Measurements from ENCODE around the gene SYT11. TPM values are rescaled to one million over a fixed set of nuclear protein-coding genes. Genes with fewer than 3 reads are reported as not detected.
A peak's percentile ranks its signal among the peaks of the same experiment; 100 is the strongest.

The SYT11 gene
- total RNA-seq, 1 donor from 2014 or later: 419 TPM

DNA sequence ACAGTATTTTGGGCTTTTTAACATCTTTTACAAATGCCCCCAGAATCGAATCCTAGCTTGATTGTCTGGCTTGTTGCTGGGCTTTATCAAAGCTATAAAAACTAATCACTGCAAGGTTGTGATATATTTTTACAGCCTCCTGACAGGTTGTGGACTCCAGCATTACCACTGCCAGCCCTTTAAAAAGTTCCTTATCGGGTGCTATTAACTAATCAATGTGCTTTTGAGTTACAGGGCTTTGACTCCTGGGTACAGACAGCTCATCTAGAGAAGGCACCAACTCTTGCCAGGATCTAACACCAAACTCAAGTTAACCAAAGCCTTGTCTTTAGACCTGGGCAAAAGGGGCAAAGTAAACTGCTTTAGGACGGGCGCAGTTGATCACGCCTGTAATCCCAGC is 19.0 kb upstream of the SYT11 start:
- DNase-seq: no peak
- Mint-ChIP-seq H3K27me3 (ENCODE audit: unreplicated experiment) (peaks cover 2% of the 10 kb centered on the region), H3K4me3 (ENCODE audit: unreplicated experiment) (no peak overlapping the region), H3K9me3 (ENCODE audit: unreplicated experiment) (peaks cover 2% of the 10 kb centered on the region), H3K4me1 (ENCODE audit: low read depth, unreplicated experiment) (peaks cover under 1% of the 10 kb centered on the region), H3K27ac (ENCODE audit: unreplicated experiment) (no peak overlapping the region), H3K36me3 (ENCODE audit: unreplicated experiment) (no peaks in the 10 kb centered on the region)
- TF ChIP-seq, protein P1, sequence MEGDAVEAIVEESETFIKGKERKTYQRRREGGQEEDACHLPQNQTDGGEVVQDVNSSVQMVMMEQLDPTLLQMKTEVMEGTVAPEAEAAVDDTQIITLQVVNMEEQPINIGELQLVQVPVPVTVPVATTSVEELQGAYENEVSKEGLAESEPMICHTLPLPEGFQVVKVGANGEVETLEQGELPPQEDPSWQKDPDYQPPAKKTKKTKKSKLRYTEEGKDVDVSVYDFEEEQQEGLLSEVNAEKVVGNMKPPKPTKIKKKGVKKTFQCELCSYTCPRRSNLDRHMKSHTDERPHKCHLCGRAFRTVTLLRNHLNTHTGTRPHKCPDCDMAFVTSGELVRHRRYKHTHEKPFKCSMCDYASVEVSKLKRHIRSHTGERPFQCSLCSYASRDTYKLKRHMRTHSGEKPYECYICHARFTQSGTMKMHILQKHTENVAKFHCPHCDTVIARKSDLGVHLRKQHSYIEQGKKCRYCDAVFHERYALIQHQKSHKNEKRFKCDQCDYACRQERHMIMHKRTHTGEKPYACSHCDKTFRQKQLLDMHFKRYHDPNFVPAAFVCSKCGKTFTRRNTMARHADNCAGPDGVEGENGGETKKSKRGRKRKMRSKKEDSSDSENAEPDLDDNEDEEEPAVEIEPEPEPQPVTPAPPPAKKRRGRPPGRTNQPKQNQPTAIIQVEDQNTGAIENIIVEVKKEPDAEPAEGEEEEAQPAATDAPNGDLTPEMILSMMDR (IDR thresholded peaks at IDR 0.05; ENCODE audit: partially characterized antibody, unreplicated experiment): no peak

DNA sequence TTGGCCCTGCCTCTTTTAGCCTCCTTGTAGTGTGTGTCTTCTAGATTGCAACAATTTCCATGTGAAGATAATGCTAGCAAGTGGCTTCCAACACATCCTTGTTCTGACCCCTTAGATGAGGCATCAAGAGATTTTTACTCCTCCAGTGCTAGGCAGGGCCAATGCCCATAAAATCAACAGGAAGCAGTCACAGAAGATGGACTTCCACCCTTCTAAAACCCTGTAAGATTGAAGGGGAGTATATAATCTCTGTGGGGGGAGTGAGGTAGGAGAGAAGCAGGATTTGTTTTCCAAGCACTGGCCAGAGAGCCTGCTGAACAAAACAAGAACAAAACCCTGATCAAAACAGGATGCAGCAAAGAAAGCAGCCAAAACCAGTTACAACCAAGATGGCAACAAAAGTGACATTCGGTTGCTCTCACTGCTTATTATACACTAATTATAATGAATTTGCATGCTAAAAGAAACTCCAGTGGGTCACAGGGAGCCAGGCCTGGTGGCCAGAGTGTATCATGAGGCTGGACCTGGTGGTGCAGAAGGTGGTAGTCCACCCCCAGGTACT is 14.4 kb upstream of the SYT11 start:
- no peak overlapping the region for H3K27ac Mint-ChIP-seq (ENCODE audit: unreplicated experiment)
- no peak for DNase-seq
- no peak overlapping the region for H3K4me3 Mint-ChIP-seq (ENCODE audit: unreplicated experiment)
- H3K9me3 Mint-ChIP-seq (ENCODE audit: unreplicated experiment): no peaks in the 10 kb centered on the region
- TF ChIP-seq, protein P1 (IDR thresholded peaks at IDR 0.05; ENCODE audit: partially characterized antibody, unreplicated experiment): no peak
- no peaks in the 10 kb centered on the region for H3K4me1 Mint-ChIP-seq (ENCODE audit: low read depth, unreplicated experiment)
- no peaks in the 10 kb centered on the region for H3K36me3 Mint-ChIP-seq (ENCODE audit: unreplicated experiment)
- no peaks in the 10 kb centered on the region for H3K27me3 Mint-ChIP-seq (ENCODE audit: unreplicated experiment)

DNA sequence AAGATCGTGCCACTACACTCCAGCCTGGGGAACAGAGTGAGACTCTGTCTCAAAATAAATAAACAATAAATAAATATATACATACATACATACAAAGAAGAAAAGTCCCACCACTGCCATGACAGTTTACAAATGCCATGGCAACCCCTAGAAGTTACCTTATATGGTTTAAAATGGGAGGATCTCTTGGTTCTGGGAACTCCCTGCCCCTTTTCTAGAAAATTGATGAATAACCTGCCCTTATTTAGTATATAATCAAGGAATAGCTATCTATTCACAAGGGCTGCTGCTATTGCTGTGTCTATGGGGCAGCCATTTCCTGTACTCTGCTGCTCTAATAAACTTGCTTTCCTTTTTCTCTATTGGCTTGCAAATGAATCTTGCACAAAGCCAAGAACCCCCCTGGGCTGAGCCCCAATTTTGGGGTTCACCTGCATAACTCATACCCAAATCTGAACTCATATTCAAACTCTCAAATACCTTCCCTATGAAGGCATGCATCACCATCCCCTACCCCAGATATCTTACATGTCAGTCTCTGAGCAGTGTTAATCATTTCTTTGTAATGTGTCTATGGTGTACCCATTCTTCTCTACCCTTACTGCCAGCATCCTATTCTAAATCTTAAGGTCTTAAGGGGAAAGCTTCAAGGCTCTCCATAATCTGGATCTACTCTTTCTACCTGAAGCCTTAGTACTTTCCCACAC is 11.4 kb upstream of the SYT11 start:
- no peaks in the 10 kb centered on the region for H3K36me3 Mint-ChIP-seq (ENCODE audit: unreplicated experiment)

DNA sequence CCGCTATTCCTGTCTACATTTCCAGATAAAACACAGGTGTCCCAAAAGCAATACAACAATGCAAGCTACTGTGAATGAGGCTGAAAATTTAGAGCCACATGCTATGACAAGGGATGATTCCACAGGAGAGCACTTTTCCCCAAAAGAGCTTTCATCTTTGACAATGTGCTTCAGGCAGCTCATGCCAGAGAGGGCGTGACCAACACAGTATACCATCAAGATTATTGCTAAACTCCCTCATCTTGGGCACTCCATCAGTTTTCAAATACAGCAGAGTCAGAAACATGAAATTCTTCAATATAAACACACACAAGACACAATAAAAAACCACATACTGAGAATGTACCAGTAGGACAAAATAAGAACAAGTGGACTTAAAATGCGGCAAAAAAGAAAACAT is 9.0 kb upstream of the SYT11 start:
- TF ChIP-seq, protein P1 (IDR thresholded peaks at IDR 0.05; ENCODE audit: partially characterized antibody, unreplicated experiment): no peak
- Mint-ChIP-seq H3K9me3 (ENCODE audit: unreplicated experiment) (no peaks in the 10 kb centered on the region), H3K27ac (ENCODE audit: unreplicated experiment) (no peak overlapping the region), H3K4me3 (ENCODE audit: unreplicated experiment) (no peak overlapping the region), H3K4me1 (ENCODE audit: low read depth, unreplicated experiment) (peaks cover 4% of the 10 kb centered on the region), H3K36me3 (ENCODE audit: unreplicated experiment) (no peaks in the 10 kb centered on the region), H3K27me3 (ENCODE audit: unreplicated experiment) (no peaks in the 10 kb centered on the region)
- no peak for DNase-seq

More for the DNA sequence above, 11.4 kb upstream of the SYT11 start:
- Mint-ChIP-seq H3K4me3 (ENCODE audit: unreplicated experiment) (no peak overlapping the region), H3K27me3 (ENCODE audit: unreplicated experiment) (no peaks in the 10 kb centered on the region), H3K4me1 (ENCODE audit: low read depth, unreplicated experiment) (peaks cover 4% of the 10 kb centered on the region), H3K27ac (ENCODE audit: unreplicated experiment) (no peak overlapping the region), H3K9me3 (ENCODE audit: unreplicated experiment) (no peaks in the 10 kb centered on the region)
- DNase-seq: no peak
- TF ChIP-seq, protein P1 (IDR thresholded peaks at IDR 0.05; ENCODE audit: partially characterized antibody, unreplicated experiment): no peak

DNA sequence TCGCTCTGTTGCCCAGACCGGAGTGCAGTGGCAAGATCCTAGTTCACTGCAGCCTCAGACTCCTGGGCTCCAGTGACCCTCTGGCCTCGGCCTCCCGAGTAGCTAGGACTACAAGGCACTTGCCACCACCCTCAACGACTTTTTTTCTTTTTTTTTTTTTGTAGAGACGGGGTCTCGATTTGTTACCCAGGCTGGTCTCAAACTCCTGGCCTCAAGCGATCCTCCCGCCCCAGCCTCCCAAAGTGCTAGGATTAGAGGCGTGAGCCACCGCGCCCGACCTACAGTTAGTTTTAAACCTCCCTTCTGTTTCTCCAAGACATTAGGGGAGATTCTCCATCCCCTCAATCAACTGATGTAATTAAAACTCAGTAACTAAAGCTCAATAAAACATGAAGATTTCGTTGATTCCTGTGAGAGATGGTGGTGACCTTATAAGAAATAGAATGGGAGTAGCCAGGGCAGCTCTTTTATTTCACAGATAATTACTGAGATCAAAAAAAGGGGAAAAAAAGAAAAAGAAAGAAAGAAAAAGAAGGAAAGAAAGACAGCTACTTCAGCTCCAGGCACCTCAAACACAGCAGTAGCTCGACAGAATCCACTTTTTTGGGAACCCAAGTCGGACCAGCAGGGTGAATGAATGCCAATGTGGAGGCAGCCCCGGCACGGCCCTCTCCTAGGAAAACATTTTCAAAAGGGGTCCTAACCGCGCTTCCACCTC is 3.0 kb upstream of the SYT11 start:
- H3K27me3 Mint-ChIP-seq (ENCODE audit: unreplicated experiment): peaks cover 5% of the 10 kb centered on the region
- TF ChIP-seq, protein P1 (IDR thresholded peaks at IDR 0.05; ENCODE audit: partially characterized antibody, unreplicated experiment): no peak
- peak overlapping the region; percentile 93 for H3K27ac Mint-ChIP-seq (ENCODE audit: unreplicated experiment)
- peaks cover 10% of the 10 kb centered on the region for H3K4me1 Mint-ChIP-seq (ENCODE audit: low read depth, unreplicated experiment)
- H3K36me3 Mint-ChIP-seq (ENCODE audit: unreplicated experiment): no peaks in the 10 kb centered on the region
- H3K9me3 Mint-ChIP-seq (ENCODE audit: unreplicated experiment): peaks cover 13% of the 10 kb centered on the region
- DNase-seq: no peak
- peak overlapping the region; percentile 98 for H3K4me3 Mint-ChIP-seq (ENCODE audit: unreplicated experiment)

Data from glutamatergic neuron (in vitro differentiated cells).